H9 (cell line): ENCODE data around the gene FANCG. TPM values are rescaled to one million over a fixed set of nuclear protein-coding genes. Genes with fewer than 3 reads are reported as not detected.

ENCODE experiments used
- DNase-seq: peaks from one replicate; pipeline ENCODE4 v3.0.0-alpha.2; 2017
- H2AFZ ChIP-seq: one replicate; pipeline ENCODE4 v1.6.1; 2013; ENCODE audit warnings: mild to moderate bottlenecking, low read length, control low read depth, moderate library complexity
- H2AK5ac ChIP-seq: 2 replicates; pipeline ENCODE4 v1.6.1; 2013; ENCODE audit warnings: low read length, control low read depth, mixed read lengths; ENCODE audit not compliant: insufficient read length
- H2BK120ac ChIP-seq: one replicate; pipeline ENCODE4 v1.6.1; 2013; ENCODE audit warnings: low read depth, mild to moderate bottlenecking, low read length, control low read depth, inconsistent platforms; ENCODE audit not compliant: poor library complexity, severe bottlenecking
- H2BK12ac ChIP-seq: 2 replicates; pipeline ENCODE4 v1.6.1; 2013; ENCODE audit warnings: low read length, control low read depth, mixed read lengths, low read depth; ENCODE audit not compliant: insufficient read length
- H2BK15ac ChIP-seq: 2 replicates; pipeline ENCODE4 v1.6.1; 2013; ENCODE audit warnings: low read depth, low read length, control low read depth
- H2BK20ac ChIP-seq: one replicate; pipeline ENCODE4 v1.6.1; 2013; ENCODE audit warnings: low read depth, mild to moderate bottlenecking, low read length, control low read depth, inconsistent platforms; ENCODE audit not compliant: poor library complexity, severe bottlenecking
- H2BK5ac ChIP-seq: 2 replicates; pipeline ENCODE4 v1.6.1; 2013; ENCODE audit warnings: low read length, control low read depth, mixed read lengths; ENCODE audit not compliant: insufficient read length
- H3K14ac ChIP-seq: 2 replicates; pipeline ENCODE4 v1.6.1; 2013; ENCODE audit warnings: low read length, control low read depth; ENCODE audit not compliant: insufficient read depth
- H3K18ac ChIP-seq: 2 replicates; pipeline ENCODE4 v1.6.1; 2013; ENCODE audit warnings: low read depth, mild to moderate bottlenecking, mixed read lengths, low read length, control low read depth; ENCODE audit not compliant: insufficient read length
- H3K23ac ChIP-seq: 2 replicates; pipeline ENCODE4 v1.6.1; 2013; ENCODE audit warnings: low read length, control low read depth, mixed read lengths, low read depth; ENCODE audit not compliant: insufficient read length
- H3K23me2 ChIP-seq: 2 replicates; pipeline ENCODE4 v1.6.1; 2013; ENCODE audit warnings: low read depth, mild to moderate bottlenecking, mixed read lengths, low read length, control low read depth; ENCODE audit not compliant: insufficient read length, poor library complexity, severe bottlenecking
- H3K27ac ChIP-seq: 2 replicates; pipeline ENCODE4 v1.5.1; 2013; ENCODE audit warnings: low read length, control low read depth, mixed read lengths, low read depth; ENCODE audit not compliant: insufficient read length
- H3K27me3 ChIP-seq: 2 replicates; pipeline ENCODE4 v1.6.1; 2013; ENCODE audit warnings: low read length, control low read depth, inconsistent platforms; ENCODE audit not compliant: insufficient read depth
- H3K4ac ChIP-seq: 2 replicates; pipeline ENCODE4 v1.6.1; 2013; ENCODE audit warnings: low read depth, mild to moderate bottlenecking, control low read depth, inconsistent platforms, low read length, moderate library complexity
- H3K4me1 ChIP-seq: 2 replicates; pipeline ENCODE4 v1.6.1; 2013; ENCODE audit warnings: low read length, control low read depth, inconsistent platforms; ENCODE audit not compliant: insufficient read depth
- H3K4me2 ChIP-seq: 2 replicates; pipeline ENCODE4 v1.6.1; 2013; ENCODE audit warnings: low read length, control low read depth, mixed read lengths; ENCODE audit not compliant: insufficient read length, insufficient read depth
- H3K56ac ChIP-seq: 2 replicates; pipeline ENCODE4 v1.6.1; 2013; ENCODE audit warnings: low read depth, mild to moderate bottlenecking, mixed read lengths, low read length, control low read depth; ENCODE audit not compliant: insufficient read length
- H3K79me1 ChIP-seq: 2 replicates; pipeline ENCODE4 v1.6.1; 2013; ENCODE audit warnings: low read depth, mild to moderate bottlenecking, moderate library complexity, low read length, control low read depth, inconsistent platforms; ENCODE audit not compliant: insufficient read depth, poor library complexity, severe bottlenecking
- H3K79me2 ChIP-seq: 2 replicates; pipeline ENCODE4 v1.6.1; 2013; ENCODE audit warnings: low read length, control low read depth, inconsistent platforms; ENCODE audit not compliant: insufficient read depth
- H3K9ac ChIP-seq: 2 replicates; pipeline ENCODE4 v1.6.1; 2013; ENCODE audit warnings: low read length, control low read depth, mixed read lengths; ENCODE audit not compliant: insufficient read length; ENCODE audit errors: extremely low read depth
- H3K9me3 ChIP-seq: one replicate; pipeline ENCODE4 v1.6.1; 2013; ENCODE audit warnings: low read depth, low read length, inconsistent platforms; ENCODE audit not compliant: control insufficient read depth
- H3T11ph ChIP-seq: one replicate; pipeline ENCODE4 v1.6.1; 2013; ENCODE audit warnings: mild to moderate bottlenecking, low read length, control low read depth, inconsistent platforms
- H4K20me1 ChIP-seq: one replicate; pipeline ENCODE4 v1.6.1; 2013; ENCODE audit not compliant: control insufficient read depth, insufficient read length, insufficient read depth
- H4K5ac ChIP-seq: 2 replicates; pipeline ENCODE4 v1.6.1; 2013; ENCODE audit warnings: low read depth, mild to moderate bottlenecking, mixed read lengths, low read length, control low read depth; ENCODE audit not compliant: insufficient read length
- H4K8ac ChIP-seq: replicated peaks from 2 replicates; pipeline ENCODE4 v1.6.1; 2013; ENCODE audit warnings: low read length, control low read depth, mixed read lengths, low read depth; ENCODE audit not compliant: insufficient read length
- H4K91ac ChIP-seq: 2 replicates; pipeline ENCODE4 v1.6.1; 2013; ENCODE audit warnings: low read depth, mild to moderate bottlenecking, moderate library complexity, mixed read lengths, low read length, control low read depth; ENCODE audit not compliant: insufficient read length
- H3K27ac Mint-ChIP-seq, 3 experiments: 2 replicates in 2 of 3; 3 replicates in 1 of 3; pipeline ENCODE4 v1.8.0; 2020 to 2021; ENCODE audit warnings: mixed read lengths in 3 of 3, mild to moderate bottlenecking in 1 of 3, moderate library complexity in 1 of 3
- H3K27me3 Mint-ChIP-seq: 2 replicates; pipeline ENCODE4 v1.8.0; 2021; ENCODE audit warnings: low read depth, mild to moderate bottlenecking, moderate library complexity, mixed read lengths
- H3K36me3 Mint-ChIP-seq, 3 experiments: 2 replicates in 2 of 3; 3 replicates in 1 of 3; pipeline ENCODE4 v1.8.0; 2020 to 2021; ENCODE audit warnings: low read depth in 3 of 3, mixed read lengths in 3 of 3; ENCODE audit not compliant: insufficient read depth in 1 of 3
- H3K4me1 Mint-ChIP-seq, 2 experiments: 2 replicates each; pipeline ENCODE4 v1.8.0; 2020; ENCODE audit warnings: mixed read lengths in 2 of 2
- H3K4me3 Mint-ChIP-seq, 2 experiments: 2 replicates in 1 of 2; 3 replicates in 1 of 2; pipeline ENCODE4 v1.8.0; 2020 to 2021; ENCODE audit warnings: mild to moderate bottlenecking in 2 of 2, mixed read lengths in 2 of 2, moderate library complexity in 1 of 2
- H3K9me3 Mint-ChIP-seq, 2 experiments: 2 replicates in 1 of 2; 3 replicates in 1 of 2; pipeline ENCODE4 v1.8.0; 2020; ENCODE audit warnings: mild to moderate bottlenecking in 2 of 2, mixed read lengths in 2 of 2, moderate library complexity in 1 of 2
- CTCF ChIP-seq: fragments of 200-600 bp; sonication (generic); conservative IDR thresholded peaks from 3 replicates; pipeline ENCODE4 v1.8.0; 2021; ENCODE audit warnings: antibody characterized with exemption, mild to moderate bottlenecking
- WGBS: extraction: QIAGEN DNeasy Blood & Tissue Kit; methylation state at CpG from one replicate; pipeline ENCODE4 v1.1.7; 2013; ENCODE audit warnings: missing lambda C conversion rate, low lambda C conversion rate, mixed read lengths; ENCODE audit not compliant: insufficient read length; ENCODE audit errors: extremely low coverage; 5-methylcytosine and 5-hydroxymethylcytosine counted together
- total RNA-seq: library from RNA; stranded (reverse); gene quantifications from 2 replicates; pipeline ENCODE4 v1.2.1, GENCODE V29; 2021

FANCG gene
- total RNA-seq, 1 experiment from 2014 or later = 86.9 TPM

DNA sequence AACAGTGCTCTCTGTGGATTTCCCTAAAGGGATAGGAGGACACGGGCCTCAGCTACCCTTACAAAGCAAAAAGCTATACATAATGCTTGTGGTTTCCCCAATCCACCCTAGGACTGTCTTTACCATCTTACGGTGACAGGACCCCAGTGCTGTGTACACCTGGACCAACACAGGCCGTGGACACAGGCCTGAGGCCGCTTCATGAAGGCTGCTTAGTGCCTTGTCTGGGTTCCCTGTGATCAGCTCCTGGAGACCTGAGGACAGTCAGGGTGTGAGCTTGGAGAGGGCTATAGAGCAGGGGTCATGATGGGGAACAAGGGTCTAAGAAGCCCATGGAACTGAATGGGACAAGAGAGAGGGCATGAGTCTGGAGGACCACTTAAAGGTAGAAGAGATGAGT is 2.9 kb downstream of the FANCG start:
- no peak overlapping the region for H2BK15ac ChIP-seq
- H3K4me1 ChIP-seq = peaks cover 7% of the 10 kb centered on the region; the same call in 1 of the 2 replicates
- no peak overlapping the region for H3K56ac ChIP-seq
- H3K14ac ChIP-seq = no peak overlapping the region
- H3K79me2 ChIP-seq = peaks cover 10% of the 10 kb centered on the region; the same call in 1 of the 2 replicates
- Mint-ChIP-seq H3K36me3 (peaks cover 36 to 54% (median 52%) of the 10 kb centered on the region in 3 experiments; a peak in 6 of 7 replicates), H3K4me3 (no peak overlapping the region), H3K9me3 (no peaks in the 10 kb centered on the region), H3K4me1 (peaks cover 20 to 21% of the 10 kb centered on the region in 2 experiments), H3K27ac (no peak overlapping the region), H3K27me3 (no peaks in the 10 kb centered on the region; the same call in 1 of the 2 replicates)
- no peaks in the 10 kb centered on the region for H3K9me3 ChIP-seq
- H3K79me1 ChIP-seq = peaks cover 7% of the 10 kb centered on the region
- no peak overlapping the region for H2BK20ac ChIP-seq
- DNase-seq = no peak
- H4K8ac ChIP-seq = no peak overlapping the region
- H2AK5ac ChIP-seq = no peak overlapping the region
- no peaks in the 10 kb centered on the region for H3K27me3 ChIP-seq
- H2AFZ ChIP-seq = no peak overlapping the region
- H2BK12ac ChIP-seq = no peak overlapping the region
- H3K9ac ChIP-seq = no peak overlapping the region
- H3K27ac ChIP-seq = no peak overlapping the region
- no peak overlapping the region for H4K91ac ChIP-seq
- no CpG with 5 or more reads among the region's 4 CpGs for WGBS
- H3K23ac ChIP-seq = no peak overlapping the region
- peaks cover 11% of the 10 kb centered on the region for H3K23me2 ChIP-seq
- H3K18ac ChIP-seq = no peak overlapping the region
- no peaks in the 10 kb centered on the region for H4K20me1 ChIP-seq
- no peak overlapping the region for H2BK5ac ChIP-seq
- no peak overlapping the region for H3K4ac ChIP-seq
- no peak for TF ChIP-seq CTCF
- no peak overlapping the region for H2BK120ac ChIP-seq
- no peak overlapping the region for H3T11ph ChIP-seq
- no peak overlapping the region for H4K5ac ChIP-seq
- H3K4me2 ChIP-seq = no peak overlapping the region
